DND-41 (cell line): ENCODE measurements around the gene ARHGAP18.
A peak's percentile ranks its signal among the peaks of the same experiment; 100 is the strongest.

Experiments
- ATAC-seq: fragments of 200-7000 bp; cut with Tn5 transposase; 3 replicates; pipeline ENCODE4 v1.9.1; 2021; ENCODE audit warnings: low read depth; ENCODE audit not compliant: insufficient read depth
- DNase-seq: peaks from one replicate; pipeline ENCODE4 v3.0.0-alpha.2; 2020
- H2AFZ ChIP-seq: 2 replicates; pipeline ENCODE4 v1.6.0; 2012; ENCODE audit warnings: low read depth, low read length
- H3K27ac ChIP-seq: 2 replicates; pipeline ENCODE4 v1.5.1; 2012; ENCODE audit warnings: low read length, inconsistent platforms
- H3K27me3 ChIP-seq: fragments of 200-600 bp; sonication (generic); 2 replicates; pipeline ENCODE4 v1.6.0; 2012; ENCODE audit warnings: low read length, mild to moderate bottlenecking, inconsistent platforms; ENCODE audit not compliant: insufficient read depth, poor library complexity
- H3K36me3 ChIP-seq: 2 replicates; pipeline ENCODE4 v1.5.1; 2012; ENCODE audit warnings: low read length, inconsistent platforms; ENCODE audit not compliant: insufficient read depth
- H3K4me1 ChIP-seq: 2 replicates; pipeline ENCODE4 v1.5.1; 2012; ENCODE audit warnings: mild to moderate bottlenecking, low read length; ENCODE audit not compliant: insufficient read depth
- H3K4me2 ChIP-seq: 2 replicates; pipeline ENCODE4 v1.6.0; 2012; ENCODE audit warnings: mild to moderate bottlenecking, moderate library complexity, low read length, inconsistent platforms; ENCODE audit not compliant: insufficient read depth
- H3K4me3 ChIP-seq, 2 experiments: fragments of 200-600 bp in 1 of 2; shearing (Covaris generic) in 1 of 2; 2 replicates each; pipeline ENCODE4 v1.5.1; 2012 to 2016; ENCODE audit warnings: inconsistent platforms in 2 of 2, low read length in 2 of 2, mild to moderate bottlenecking in 2 of 2, low read depth in 1 of 2, moderate library complexity in 1 of 2
- H3K79me2 ChIP-seq: 2 replicates; pipeline ENCODE4 v1.6.0; 2012; ENCODE audit warnings: low read length, inconsistent platforms; ENCODE audit not compliant: insufficient read depth
- H3K9ac ChIP-seq: 2 replicates; pipeline ENCODE4 v1.6.0; 2012; ENCODE audit warnings: low read depth, mild to moderate bottlenecking, inconsistent platforms, low read length, moderate library complexity
- H3K9me3 ChIP-seq: 2 replicates; pipeline ENCODE4 v1.5.1; 2012; ENCODE audit warnings: low read length, moderate library complexity, mild to moderate bottlenecking, inconsistent platforms; ENCODE audit not compliant: insufficient read depth, severe bottlenecking
- H4K20me1 ChIP-seq: 2 replicates; pipeline ENCODE4 v1.6.0; 2012; ENCODE audit warnings: low read length; ENCODE audit not compliant: insufficient read depth
- EZH2 ChIP-seq: IDR thresholded peaks from 3 replicates; pipeline ENCODE4 v1.6.1; 2012; ENCODE audit warnings: borderline replicate concordance, low read depth, mild to moderate bottlenecking, moderate library complexity, low read length, inconsistent platforms; ENCODE audit not compliant: severe bottlenecking
- TF ChIP-seq, protein P1 (sequence below): IDR thresholded peaks from 2 replicates; pipeline ENCODE4 v1.5.1; 2012; ENCODE audit warnings: borderline replicate concordance, low read length, moderate library complexity, mild to moderate bottlenecking; ENCODE audit not compliant: poor library complexity, severe bottlenecking; ENCODE audit errors: extremely low read depth

ARHGAP18 gene

DNA sequence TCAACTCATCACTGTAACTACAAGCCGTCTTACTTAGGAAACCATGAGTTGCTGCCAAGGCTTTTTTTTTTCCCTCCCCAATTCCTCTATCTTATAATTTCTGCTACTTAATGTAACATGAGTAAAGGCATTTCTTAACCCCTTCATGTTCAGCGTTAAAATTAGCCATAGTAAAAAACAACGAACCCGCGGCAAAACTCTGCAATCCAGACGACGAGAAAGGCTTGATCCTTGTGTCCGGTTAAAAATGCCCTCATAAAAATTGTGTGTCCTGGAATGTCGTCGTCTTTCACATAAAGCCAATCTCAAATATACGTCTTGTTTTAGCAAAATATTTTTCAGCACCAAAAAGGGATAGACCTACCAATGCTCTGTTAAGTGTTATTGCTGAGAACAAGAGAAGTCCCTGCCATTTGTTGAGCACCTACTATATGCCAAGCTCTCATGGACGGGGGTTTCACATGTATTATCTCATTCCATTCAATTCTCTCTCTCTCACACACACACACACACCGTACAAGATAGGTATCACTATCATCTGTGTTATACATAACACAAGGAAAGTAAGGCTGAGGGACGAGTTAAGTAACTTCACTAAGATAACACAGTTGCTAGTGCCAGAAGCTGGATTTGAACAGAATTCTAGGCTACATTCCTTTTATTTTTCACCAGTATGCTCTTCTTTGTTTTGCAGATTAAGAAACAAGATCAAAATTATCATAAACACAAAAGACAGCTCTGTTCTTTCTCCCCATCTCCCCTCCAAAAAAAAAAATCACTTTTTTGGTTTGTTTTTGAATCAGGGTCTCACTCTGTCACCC, 683 bp upstream of the ARHGAP18 start:
- TF ChIP-seq EZH2, result no peak
- TF ChIP-seq, protein P1, sequence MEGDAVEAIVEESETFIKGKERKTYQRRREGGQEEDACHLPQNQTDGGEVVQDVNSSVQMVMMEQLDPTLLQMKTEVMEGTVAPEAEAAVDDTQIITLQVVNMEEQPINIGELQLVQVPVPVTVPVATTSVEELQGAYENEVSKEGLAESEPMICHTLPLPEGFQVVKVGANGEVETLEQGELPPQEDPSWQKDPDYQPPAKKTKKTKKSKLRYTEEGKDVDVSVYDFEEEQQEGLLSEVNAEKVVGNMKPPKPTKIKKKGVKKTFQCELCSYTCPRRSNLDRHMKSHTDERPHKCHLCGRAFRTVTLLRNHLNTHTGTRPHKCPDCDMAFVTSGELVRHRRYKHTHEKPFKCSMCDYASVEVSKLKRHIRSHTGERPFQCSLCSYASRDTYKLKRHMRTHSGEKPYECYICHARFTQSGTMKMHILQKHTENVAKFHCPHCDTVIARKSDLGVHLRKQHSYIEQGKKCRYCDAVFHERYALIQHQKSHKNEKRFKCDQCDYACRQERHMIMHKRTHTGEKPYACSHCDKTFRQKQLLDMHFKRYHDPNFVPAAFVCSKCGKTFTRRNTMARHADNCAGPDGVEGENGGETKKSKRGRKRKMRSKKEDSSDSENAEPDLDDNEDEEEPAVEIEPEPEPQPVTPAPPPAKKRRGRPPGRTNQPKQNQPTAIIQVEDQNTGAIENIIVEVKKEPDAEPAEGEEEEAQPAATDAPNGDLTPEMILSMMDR, result no peak
- H3K4me1 ChIP-seq, result peaks cover 34% of the 10 kb centered on the region
- peak overlapping the region; percentile 59 for H3K9ac ChIP-seq

DNA sequence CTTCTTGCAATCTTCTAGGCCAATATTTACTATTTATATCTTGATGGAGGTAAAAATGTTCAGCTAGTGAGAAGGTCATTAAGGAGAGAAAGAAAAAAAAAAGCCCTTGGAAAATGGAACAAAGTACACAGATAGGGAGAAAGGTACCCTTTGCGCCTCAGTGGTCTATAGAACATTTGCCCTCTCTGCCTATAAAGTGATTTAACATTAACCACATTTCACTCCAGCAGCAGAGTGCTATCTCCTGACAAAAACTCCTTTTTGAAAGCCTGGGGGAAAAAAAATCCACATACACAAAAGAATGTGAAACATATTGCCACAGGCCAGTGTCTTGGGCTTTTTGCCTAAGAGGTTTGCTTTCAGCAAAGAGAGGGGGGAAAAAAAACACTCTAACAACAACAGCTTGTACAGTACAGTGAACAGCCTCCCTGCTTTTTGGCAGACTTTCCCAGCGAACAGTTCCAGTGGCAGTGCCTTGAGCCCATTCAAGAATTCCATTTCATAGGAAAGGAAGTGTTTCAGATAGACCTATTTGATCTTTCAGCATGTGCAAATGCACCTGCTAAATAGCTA, 695 bp downstream of the ARHGAP18 start:
- Histone ChIP-seq H3K79me2 (no peaks in the 10 kb centered on the region), H3K27me3 (no peaks in the 10 kb centered on the region), H3K9ac (peak overlapping the region; percentile 59), H3K36me3 (no peaks in the 10 kb centered on the region), H2AFZ (peak overlapping the region; percentile 81), H4K20me1 (no peaks in the 10 kb centered on the region), H3K27ac (peak overlapping the region; percentile 75), H3K4me1 (peaks cover 34% of the 10 kb centered on the region), H3K4me2 (peak overlapping the region; percentile 70), H3K4me3 (peak overlapping the region; percentile 24 to 65; a peak in 3 of 4 replicates), H3K9me3 (no peaks in the 10 kb centered on the region)
- TF ChIP-seq, protein P1, result no peak
- no peak for TF ChIP-seq EZH2
- ATAC-seq (peak; percentile 39), DNase-seq (no peak)

More for the DNA sequence above, 683 bp upstream of the ARHGAP18 start:
- Histone ChIP-seq H3K27ac (peak overlapping the region; percentile 75; the same call in 1 of the 2 replicates), H3K4me2 (peak overlapping the region; percentile 70), H3K9me3 (no peaks in the 10 kb centered on the region), H2AFZ (peak overlapping the region; percentile 81), H4K20me1 (no peaks in the 10 kb centered on the region), H3K79me2 (no peaks in the 10 kb centered on the region), H3K4me3 (peak overlapping the region; percentile 24 to 65; a peak in 3 of 4 replicates), H3K27me3 (no peaks in the 10 kb centered on the region), H3K36me3 (no peaks in the 10 kb centered on the region)
- DNase-seq (no peak), ATAC-seq (no peak)

DNA sequence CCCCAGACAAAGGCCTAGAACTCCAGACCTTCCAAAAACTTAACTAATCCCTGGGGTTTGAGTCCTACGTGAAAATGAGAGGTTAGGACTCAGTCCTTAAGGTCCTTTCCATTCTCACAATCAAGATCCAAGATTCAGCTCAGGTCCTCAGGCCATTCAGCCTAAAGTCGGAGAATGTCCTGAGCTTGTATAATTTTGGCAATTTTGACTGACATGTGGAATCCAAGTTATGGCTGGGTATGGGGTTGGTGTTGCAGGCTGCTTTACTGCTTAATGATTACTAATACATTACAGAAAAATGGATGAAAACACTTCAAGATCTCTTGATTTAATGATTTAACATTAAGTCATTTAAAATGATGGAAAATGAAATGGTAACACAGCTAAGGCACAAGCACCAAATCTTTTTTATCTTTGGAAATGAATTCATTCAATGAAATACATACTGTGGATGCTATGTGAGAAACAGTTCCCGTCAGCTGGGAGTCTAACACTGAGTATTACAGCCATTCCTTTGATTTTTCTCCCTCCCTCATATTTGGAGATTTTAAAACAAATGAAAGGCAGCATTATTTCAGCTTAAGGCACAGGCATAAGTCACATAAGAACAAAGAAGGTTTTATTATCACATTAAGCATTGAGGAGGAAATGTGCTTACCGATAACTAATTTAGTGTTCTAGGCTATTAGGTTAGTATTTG, 1.3 kb downstream of the ARHGAP18 start:
- H3K36me3 ChIP-seq, result no peaks in the 10 kb centered on the region
- no peaks in the 10 kb centered on the region for H3K9me3 ChIP-seq
- no peaks in the 10 kb centered on the region for H4K20me1 ChIP-seq
- H3K9ac ChIP-seq, result peak overlapping the region; percentile 59; the same call in 1 of the 2 replicates
- H3K4me2 ChIP-seq, result peak overlapping the region; percentile 70
- H3K4me3 ChIP-seq, result peak overlapping the region in 1 of 2 experiments; percentile 65; a peak in 1 of 4 replicates
- TF ChIP-seq EZH2, result no peak
- TF ChIP-seq, protein P1, result no peak
- no peak overlapping the region for H2AFZ ChIP-seq
- H3K79me2 ChIP-seq, result no peaks in the 10 kb centered on the region
- no peaks in the 10 kb centered on the region for H3K27me3 ChIP-seq
- ATAC-seq (no peak), DNase-seq (no peak)
- no peak overlapping the region for H3K27ac ChIP-seq
- peaks cover 34% of the 10 kb centered on the region for H3K4me1 ChIP-seq
